ENCODE measurements around the gene RPL29. TPM values are rescaled to one million over a fixed set of nuclear protein-coding genes. Genes with fewer than 3 reads are reported as not detected.

Gene RPL29
- total and polyA plus RNA-seq, 2 of the 4 experiments (the other 2 are of a cell fraction) = 2,081 to 2,126 TPM

- no peak overlapping the region for H2BK15ac ChIP-seq (ENCODE audit: low read depth, low read length)
- H3K27ac ChIP-seq (ENCODE audit: insufficient read depth, low read length) = no peak overlapping the region
- H4K91ac ChIP-seq (ENCODE audit: insufficient read depth, low read depth, low read length) = no peak overlapping the region
- no peak overlapping the region for H3K9ac ChIP-seq (ENCODE audit: low read depth, low read length)
- H3K4me2 ChIP-seq (ENCODE audit: low read depth, low read length) = no peak overlapping the region
- no peaks in the 10 kb centered on the region for H4K20me1 ChIP-seq (ENCODE audit: insufficient read depth, low read length)
- no peak for DNase-seq
- H2BK120ac ChIP-seq (ENCODE audit: low read depth, low read length) = no peak overlapping the region
- no peak overlapping the region for H3K4ac ChIP-seq (ENCODE audit: low read depth, low read length)
- ChIA-PET POLR2A (ENCODE audit: unreplicated experiment) (no interaction called here), CTCF (no interaction called here)
- WGBS, 2 experiments (ENCODE audit: extremely low coverage in 2 of 2, insufficient read length in 1 of 2) = 28% methylated on average over 10 of the region's 17 CpGs; no CpG with 5 or more reads in 1 of the 2 experiments
- H3K79me1 ChIP-seq (ENCODE audit: low read depth in 1 of 2, low read length in 2 of 2) = no peaks in the 10 kb centered on the region
- H2AK9ac ChIP-seq (replicated peaks; ENCODE audit: low read depth, low read length, poor library complexity) = no peak overlapping the region
- no peak overlapping the region for H3K23ac ChIP-seq (ENCODE audit: low read depth, low read length)
- TF ChIP-seq, protein P1, sequence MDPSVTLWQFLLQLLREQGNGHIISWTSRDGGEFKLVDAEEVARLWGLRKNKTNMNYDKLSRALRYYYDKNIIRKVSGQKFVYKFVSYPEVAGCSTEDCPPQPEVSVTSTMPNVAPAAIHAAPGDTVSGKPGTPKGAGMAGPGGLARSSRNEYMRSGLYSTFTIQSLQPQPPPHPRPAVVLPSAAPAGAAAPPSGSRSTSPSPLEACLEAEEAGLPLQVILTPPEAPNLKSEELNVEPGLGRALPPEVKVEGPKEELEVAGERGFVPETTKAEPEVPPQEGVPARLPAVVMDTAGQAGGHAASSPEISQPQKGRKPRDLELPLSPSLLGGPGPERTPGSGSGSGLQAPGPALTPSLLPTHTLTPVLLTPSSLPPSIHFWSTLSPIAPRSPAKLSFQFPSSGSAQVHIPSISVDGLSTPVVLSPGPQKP (IDR thresholded peaks at IDR 0.05; ENCODE audit: borderline replicate concordance, low read depth, low read length) = no peak
- no peak for TF ChIP-seq CEBPB (IDR thresholded peaks at IDR 0.05; ENCODE audit: low read depth, low read length)
- TF ChIP-seq FOS (IDR thresholded peaks at IDR 0.05; ENCODE audit: low read depth, low read length) = no peak
- no peak for TF ChIP-seq RCOR1 (IDR thresholded peaks at IDR 0.05; ENCODE audit: insufficient replicate concordance, low read length)
- no peak for TF ChIP-seq NFE2L2 (IDR thresholded peaks at IDR 0.05; ENCODE audit: low read depth, low read length)
- TF ChIP-seq CHD1 (IDR thresholded peaks at IDR 0.05; ENCODE audit: low read depth, low read length) = no peak
- TF ChIP-seq RFX5 (IDR thresholded peaks at IDR 0.05; ENCODE audit: low read depth, low read length) = no peak
- no peak for ATAC-seq (ENCODE audit: low read depth)
- no peak overlapping the region for H3K56ac ChIP-seq (ENCODE audit: extremely low read depth, insufficient read depth, low read length)
- peak overlapping the region; percentile 4 for H2AFZ ChIP-seq (replicated peaks; ENCODE audit: low read length, poor library complexity)
- BruUV-seq (replicated peaks) = no TSS peak
- no peaks in the 10 kb centered on the region for H3K4me1 ChIP-seq (ENCODE audit: control insufficient read depth, insufficient read depth, low read length)
- in situ Hi-C loops (cut with MboI; ENCODE audit: low sequenced_read_pairs) (no loop called here), dilution Hi-C loops (cut with HindIII; ENCODE audit: low sequenced_read_pairs, unreplicated experiment) (no loop called here), intact Hi-C loops (cut with micrococcal nuclease) (no loop called here)
- H4K5ac ChIP-seq (ENCODE audit: low read depth, low read length) = no peak overlapping the region
- no peak overlapping the region for H3K4me3 ChIP-seq (ENCODE audit: insufficient read depth, low read depth, low read length)
- no peaks in the 10 kb centered on the region; the same call in 1 of the 2 replicates for H3K27me3 ChIP-seq (ENCODE audit: control insufficient read depth, insufficient read depth, low read length)
- H2BK5ac ChIP-seq (ENCODE audit: low read depth, low read length, poor library complexity, severe bottlenecking) = no peak overlapping the region
- no peak overlapping the region; a peak in 1 of 4 replicates for H4K8ac ChIP-seq (ENCODE audit: low read depth in 2 of 2, low read length in 2 of 2)
- no peak overlapping the region for H2AK5ac ChIP-seq (ENCODE audit: low read depth, low read length)
- no peak overlapping the region for H3K18ac ChIP-seq (ENCODE audit: low read depth, low read length)
- H2BK20ac ChIP-seq (ENCODE audit: low read depth, low read length) = no peak overlapping the region
- no peaks in the 10 kb centered on the region for H3K9me3 ChIP-seq (ENCODE audit: control insufficient read depth, insufficient read depth, low read length)
- no peaks in the 10 kb centered on the region; the same call in 1 of the 2 replicates for H3K9me1 ChIP-seq (ENCODE audit: insufficient read depth, low read length)
- H3K36me3 ChIP-seq (ENCODE audit: control insufficient read depth, insufficient read depth, low read length) = no peaks in the 10 kb centered on the region
- no peak overlapping the region for H3K14ac ChIP-seq (replicated peaks; ENCODE audit: low read depth, low read length)
These were observed 44.2 kb upstream of the RPL29 start for GRCh38 chr3:52039846-52040245.

All from IMR-90 (cell line).